ENCODE measurements around the gene SCO2. TPM values are rescaled to one million over a fixed set of nuclear protein-coding genes. Genes with fewer than 3 reads are reported as not detected.

Gene SCO2
- total and polyA plus RNA-seq, 11 donors = 0.67 to 2.6 (median 1.1) TPM; not detected in 6

DNA sequence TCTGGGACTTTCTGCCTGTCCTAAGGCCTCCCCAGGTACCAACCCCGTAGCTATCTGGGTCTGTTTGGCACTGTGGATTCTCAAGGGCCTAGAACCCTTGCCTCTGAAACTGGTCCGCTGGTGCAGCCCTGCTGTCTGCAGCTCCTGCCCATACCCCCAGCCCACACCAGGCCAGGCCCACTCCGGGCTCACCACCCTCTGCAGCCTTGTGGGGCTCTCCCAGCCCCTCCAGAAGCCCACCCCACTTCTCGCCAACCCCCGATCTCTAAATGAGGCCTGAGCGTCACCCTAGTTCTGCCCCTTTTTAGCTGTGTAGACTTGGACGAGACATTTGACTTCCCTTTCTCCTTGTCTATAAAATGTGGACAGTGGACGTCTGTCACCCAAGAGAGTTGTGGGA lies 25.0 kb upstream of the SCO2 start:
- DNase-seq = no peak

GRCh38 chr22:50548921-50549790 lies 23.8 kb upstream of the SCO2 start:
- Histone ChIP-seq H3K36me3 (no peaks in the 10 kb centered on the region), H3K9me3 (no peaks in the 10 kb centered on the region), H3K27ac (peak overlapping the region in 1 of 12 donors; percentile 74), H3K27me3 (peaks cover 24 to 75% (median 36%) of the 10 kb centered on the region in 9 donors), H3K4me1 (peaks cover 0 to 49% (median 12%) of the 10 kb centered on the region in 12 donors), H3K4me3 (peak overlapping the region in 10 of 12 donors; percentile 16 to 65 (median 36))
- no peak for TF ChIP-seq POLR2A (IDR thresholded peaks at IDR 0.05)
- TF ChIP-seq, protein P1, sequence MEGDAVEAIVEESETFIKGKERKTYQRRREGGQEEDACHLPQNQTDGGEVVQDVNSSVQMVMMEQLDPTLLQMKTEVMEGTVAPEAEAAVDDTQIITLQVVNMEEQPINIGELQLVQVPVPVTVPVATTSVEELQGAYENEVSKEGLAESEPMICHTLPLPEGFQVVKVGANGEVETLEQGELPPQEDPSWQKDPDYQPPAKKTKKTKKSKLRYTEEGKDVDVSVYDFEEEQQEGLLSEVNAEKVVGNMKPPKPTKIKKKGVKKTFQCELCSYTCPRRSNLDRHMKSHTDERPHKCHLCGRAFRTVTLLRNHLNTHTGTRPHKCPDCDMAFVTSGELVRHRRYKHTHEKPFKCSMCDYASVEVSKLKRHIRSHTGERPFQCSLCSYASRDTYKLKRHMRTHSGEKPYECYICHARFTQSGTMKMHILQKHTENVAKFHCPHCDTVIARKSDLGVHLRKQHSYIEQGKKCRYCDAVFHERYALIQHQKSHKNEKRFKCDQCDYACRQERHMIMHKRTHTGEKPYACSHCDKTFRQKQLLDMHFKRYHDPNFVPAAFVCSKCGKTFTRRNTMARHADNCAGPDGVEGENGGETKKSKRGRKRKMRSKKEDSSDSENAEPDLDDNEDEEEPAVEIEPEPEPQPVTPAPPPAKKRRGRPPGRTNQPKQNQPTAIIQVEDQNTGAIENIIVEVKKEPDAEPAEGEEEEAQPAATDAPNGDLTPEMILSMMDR (IDR thresholded peaks at IDR 0.05) = no peak
- intact Hi-C loops (cut with DNase I) = loop anchor here in 2 of 10 donors (5.0 to 10.0 kb wide), 2 partner anchors 63 to 66 kb away; no protein-coding TSS in a partner anchor
- no peak for DNase-seq
- no peak for ATAC-seq
- 63 to 83% (median 67%) methylated on average over 40 to 68 of the region's 68 CpGs for WGBS, 4 donors

More for the DNA sequence above, 25.0 kb upstream of the SCO2 start:
- Histone ChIP-seq H3K9me3 (no peaks in the 10 kb centered on the region), H3K27ac (no peak overlapping the region), H3K4me1 (peaks cover 0 to 37% (median 8%) of the 10 kb centered on the region in 12 donors), H3K36me3 (no peaks in the 10 kb centered on the region), H3K4me3 (no peak overlapping the region), H3K27me3 (peaks cover 24 to 63% (median 36%) of the 10 kb centered on the region in 9 donors)
- no peak for ATAC-seq
- TF ChIP-seq, protein P1 (IDR thresholded peaks at IDR 0.05) = no peak
- TF ChIP-seq POLR2A (IDR thresholded peaks at IDR 0.05) = no peak
- 88 to 92% (median 92%) methylated on average over 8 of the region's 8 CpGs for WGBS, 4 donors
- intact Hi-C loops (cut with DNase I) = no loop called here

- peaks cover 0 to 58% (median 17%) of the 10 kb centered on the region in 12 donors for H3K4me1 ChIP-seq
- no peak for TF ChIP-seq POLR2A (IDR thresholded peaks at IDR 0.05)
- TF ChIP-seq, protein P1 (IDR thresholded peaks at IDR 0.05) = peak in 1 of 12 donors; percentile 8
- peak in 1 of 5 donors; percentile 67 for DNase-seq
- no peaks in the 10 kb centered on the region for H3K36me3 ChIP-seq
- peak overlapping the region in 10 of 12 donors; percentile 16 to 65 (median 36) for H3K4me3 ChIP-seq
- intact Hi-C loops (cut with DNase I) = loop anchor here in 2 of 10 donors (5.0 to 10.0 kb wide), 2 partner anchors 64 to 67 kb away; no protein-coding TSS in a partner anchor
- peak in 2 of 4 donors; percentile 6 to 8 for ATAC-seq
- no peaks in the 10 kb centered on the region for H3K9me3 ChIP-seq
- peaks cover 24 to 83% (median 36%) of the 10 kb centered on the region in 9 donors for H3K27me3 ChIP-seq
- WGBS, 4 donors = 9 to 15% (median 10%) methylated on average over 18 to 56 of the region's 56 CpGs
- H3K27ac ChIP-seq = peak overlapping the region in 1 of 12 donors; percentile 74
These were observed 22.9 kb upstream of the SCO2 start for GRCh38 chr22:50548040-50548920.

All from heart left ventricle (tissue), 16 donors.